EH (cell line): ENCODE data around the gene ATXN7L3.
"Not testable (repeated sequence)": the region's sequence is repeated elsewhere in the genome, so short reads cannot be mapped to it uniquely, and the experiment has no call there.

ENCODE experiments used
- DNase-seq: peaks from one replicate; pipeline ENCODE4 v3.0.0-alpha.2; 2015; ENCODE audit warnings: low read depth

Gene ATXN7L3

DNA sequence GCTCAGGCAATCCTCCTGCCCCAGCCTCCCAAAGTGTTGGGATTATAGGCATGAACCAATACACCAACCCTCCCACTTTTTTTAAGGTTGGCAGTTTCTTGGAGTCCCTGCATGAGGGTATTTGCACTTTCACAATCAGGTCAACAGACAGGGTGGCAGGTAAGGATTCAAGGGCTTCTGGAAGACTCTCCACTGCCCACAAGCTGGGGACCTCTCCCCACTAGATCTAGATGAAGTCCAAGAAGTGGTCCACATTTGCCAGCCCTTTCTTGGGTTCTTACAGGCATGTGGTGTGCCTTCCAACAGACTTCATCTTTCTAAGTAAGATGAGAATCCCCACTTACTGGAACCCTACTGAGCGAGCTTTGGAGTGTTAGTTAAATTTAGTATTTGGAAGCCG is 25.3 kb downstream of the ATXN7L3 start:
- no peak for DNase-seq

DNA sequence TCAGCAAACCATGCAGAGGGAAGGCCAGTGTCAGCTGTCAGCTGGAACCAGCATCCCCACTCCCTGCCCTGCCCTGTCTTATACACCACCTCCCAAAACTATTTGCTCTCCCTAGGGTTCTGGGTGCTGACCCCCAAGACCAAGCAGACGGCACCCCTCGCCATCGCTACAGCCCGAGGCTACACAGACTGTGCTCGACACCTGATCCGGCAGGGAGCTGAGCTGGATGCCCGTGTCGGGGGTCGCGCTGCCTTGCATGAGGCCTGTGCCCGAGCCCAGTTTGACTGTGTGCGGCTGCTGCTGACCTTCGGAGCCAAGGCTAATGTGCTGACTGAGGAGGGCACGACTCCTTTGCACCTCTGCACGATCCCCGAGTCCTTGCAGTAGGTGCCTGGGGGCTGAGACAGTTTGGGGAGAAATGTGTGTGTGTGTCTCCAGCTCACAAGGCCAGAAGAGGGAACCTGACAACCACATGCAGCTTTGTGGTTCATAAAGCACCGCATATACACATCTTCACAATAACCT is 27.7 kb downstream of the ATXN7L3 start:
- DNase-seq = no peak

DNA sequence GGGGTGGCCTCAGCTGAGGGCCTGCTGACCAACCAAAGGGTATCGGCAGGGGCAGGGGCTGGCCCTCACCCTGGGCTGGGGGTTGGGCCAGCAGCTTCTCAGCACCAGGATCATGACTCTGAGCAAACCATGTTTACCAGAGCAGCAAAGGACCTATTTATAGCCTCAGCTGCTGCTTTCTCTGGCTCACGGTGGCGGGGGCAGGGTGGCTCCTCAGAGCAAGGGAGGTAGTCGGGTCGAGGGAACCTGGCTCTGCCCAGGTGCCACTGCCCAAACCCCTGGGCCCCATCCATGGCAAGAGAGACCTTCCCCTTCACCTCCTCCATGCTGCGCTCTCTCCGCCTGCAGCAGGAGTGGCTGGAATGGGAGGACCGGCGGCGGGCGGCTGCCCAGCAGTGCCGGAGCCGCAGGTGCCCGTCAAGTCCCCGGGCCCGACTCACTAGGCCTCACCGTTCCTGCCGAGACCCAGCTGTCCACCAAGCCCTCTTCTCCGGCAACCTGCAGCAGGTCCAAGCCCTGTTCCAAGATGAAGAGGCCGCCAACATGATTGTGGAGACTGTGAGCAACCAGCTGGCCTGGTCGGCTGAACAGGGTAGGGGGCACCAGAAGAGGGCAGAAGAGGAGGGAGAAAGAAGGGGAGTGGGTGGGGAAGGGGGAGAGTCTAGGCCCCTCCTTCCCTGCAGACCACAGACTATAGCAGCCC is 29.0 kb downstream of the ATXN7L3 start, which contains the start of gene ASB16:
Gene ASB16, plus strand, starts transcription at position 206 of the 703 bp plus-strand sequence. Its CDS starts 86 bp downstream, at position 292.
- peak; percentile 61 for DNase-seq

DNA sequence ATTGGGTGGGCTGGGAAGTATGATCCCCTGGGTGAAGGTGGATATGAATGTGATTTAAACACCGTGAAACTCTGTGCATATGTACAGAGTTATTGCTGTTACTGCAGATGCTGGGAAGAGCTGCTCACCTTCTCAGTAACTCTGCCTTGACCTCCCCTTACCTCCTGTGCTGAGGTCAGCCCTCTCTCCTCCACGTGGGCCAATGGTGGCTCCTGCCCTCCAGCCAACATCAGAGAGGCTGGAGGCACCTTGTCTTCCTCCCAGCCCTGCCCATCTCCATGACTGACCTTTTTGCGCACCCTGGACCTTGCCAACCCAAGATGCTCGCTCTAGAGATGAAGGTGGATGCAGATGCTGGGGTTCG is 29.6 kb downstream of the ATXN7L3 start:
- DNase-seq = no peak

DNA sequence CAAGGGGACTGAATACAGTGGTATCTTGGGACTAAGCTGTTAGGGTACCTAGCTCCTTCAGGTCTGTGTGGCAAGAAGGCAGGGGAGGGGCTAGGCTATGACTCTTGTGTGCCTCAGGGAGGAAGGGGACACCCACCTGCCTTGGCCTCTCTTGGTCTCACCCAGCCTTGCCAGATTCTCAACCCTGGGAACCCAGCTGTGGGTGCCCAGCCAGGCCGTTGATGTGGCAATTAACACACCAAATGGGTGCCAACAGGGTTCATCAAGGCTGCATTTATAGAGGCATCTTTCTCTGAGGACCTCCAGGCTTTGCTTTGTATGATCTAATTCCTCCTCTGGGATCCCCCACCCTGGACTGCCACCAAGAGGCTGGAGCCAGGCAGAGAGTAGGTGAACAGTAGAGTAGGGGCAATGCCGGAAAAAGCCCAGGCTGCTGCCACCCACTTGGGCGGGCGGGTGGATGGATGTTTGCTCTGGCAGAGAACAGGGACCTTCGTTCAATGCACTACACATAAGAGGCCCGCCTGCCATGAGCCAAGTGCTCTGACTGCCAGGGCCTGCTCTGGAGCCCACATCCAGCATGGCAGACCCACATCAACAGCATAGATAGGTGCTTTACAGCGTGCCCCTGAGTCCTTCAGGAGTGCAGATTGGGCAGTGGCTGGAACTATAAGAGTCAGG is 32.4 kb downstream of the ATXN7L3 start:
- DNase-seq = no peak

DNA sequence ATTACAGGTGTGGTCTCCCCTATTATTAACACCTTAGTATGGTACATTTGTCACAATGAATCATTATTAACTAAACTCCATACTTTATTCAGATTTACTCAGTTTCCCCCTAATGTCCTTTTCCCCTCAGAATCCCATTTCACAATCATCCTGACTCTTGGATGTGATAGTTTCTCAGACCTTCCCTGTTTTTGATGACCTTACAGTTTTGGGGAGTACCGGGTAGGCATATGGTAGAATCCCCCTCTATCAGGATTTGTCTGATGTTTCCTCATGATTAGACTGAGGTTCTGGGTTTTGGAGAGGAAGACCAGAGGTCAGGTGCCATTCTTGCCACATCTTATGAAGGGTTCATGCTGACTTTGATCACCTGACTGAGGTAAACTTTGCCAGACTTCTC is 35.2 kb downstream of the ATXN7L3 start:
- DNase-seq = no peak

DNA sequence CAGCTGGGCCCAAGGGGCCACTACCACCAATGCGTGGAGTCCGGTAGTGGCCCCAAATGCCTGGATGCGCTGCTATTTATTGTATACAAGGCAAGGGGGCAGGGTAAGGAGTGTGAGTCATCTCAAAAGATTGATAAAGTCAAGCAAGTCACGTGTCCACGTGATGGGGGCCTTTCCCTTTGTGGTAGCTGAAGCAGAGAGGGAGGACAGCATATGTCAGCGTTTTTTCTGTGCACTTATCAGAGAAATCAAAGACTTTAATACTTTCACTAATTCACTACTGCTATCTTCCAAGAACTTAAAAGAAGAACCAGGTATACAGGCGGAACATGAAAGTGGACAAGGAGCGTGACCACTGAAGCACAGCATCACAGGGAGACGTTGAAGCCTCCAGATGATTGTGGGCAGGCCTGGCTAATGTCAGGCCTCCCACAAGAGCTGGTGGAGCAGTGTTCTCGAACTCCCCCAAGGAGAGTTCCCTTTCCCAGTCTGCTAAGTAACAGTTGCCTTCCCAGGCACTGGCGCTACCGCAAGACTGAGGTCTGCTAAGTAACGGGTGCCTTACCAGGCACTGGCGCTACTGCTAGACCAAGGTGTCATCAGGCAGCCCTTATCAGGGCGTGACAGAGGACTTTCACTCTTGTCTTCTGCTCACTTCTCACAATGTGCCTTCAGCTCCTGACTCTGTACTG is 40.0 kb downstream of the ATXN7L3 start:
- peak; percentile 22 for DNase-seq

DNA sequence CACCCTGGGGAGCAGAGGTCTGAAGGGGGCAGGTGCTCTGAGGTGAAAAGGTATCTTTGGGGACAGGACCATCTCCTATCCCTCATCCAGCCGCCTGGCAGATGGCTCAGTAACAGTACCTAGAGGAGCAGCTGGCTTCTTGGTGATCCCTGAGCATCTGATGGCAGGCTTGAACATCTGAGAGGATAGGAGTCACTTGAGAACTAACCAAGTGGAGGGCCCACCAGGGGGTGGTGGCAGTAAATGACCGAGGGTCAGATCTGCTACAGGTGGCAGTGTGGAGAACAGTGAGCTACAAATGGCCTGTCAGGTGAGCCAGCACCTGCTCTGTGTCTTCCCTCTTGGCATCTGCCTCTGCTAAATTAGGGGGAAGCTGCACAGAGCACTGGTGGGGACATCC is 44.2 kb downstream of the ATXN7L3 start:
- no peak for DNase-seq

DNA sequence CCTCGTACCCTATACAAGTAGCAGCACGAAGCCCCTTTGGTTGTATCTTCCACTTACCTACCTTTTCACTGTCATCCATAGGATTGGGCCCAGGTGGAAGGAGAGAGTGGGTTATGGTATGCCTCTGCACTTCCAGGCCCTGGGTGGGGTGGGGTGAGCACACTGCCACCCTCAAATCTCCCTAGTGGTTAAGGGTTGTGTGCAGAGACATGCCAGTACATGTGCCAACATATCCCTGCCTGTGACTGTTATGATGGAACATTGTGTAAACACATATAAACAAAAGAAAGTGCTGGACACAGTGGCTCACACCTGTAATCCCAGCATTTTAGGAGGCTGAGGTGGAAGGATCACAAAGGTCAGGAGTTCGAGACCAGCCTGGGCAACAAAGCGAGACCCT is 46.8 kb downstream of the ATXN7L3 start:
- DNase-seq = no peak

DNA sequence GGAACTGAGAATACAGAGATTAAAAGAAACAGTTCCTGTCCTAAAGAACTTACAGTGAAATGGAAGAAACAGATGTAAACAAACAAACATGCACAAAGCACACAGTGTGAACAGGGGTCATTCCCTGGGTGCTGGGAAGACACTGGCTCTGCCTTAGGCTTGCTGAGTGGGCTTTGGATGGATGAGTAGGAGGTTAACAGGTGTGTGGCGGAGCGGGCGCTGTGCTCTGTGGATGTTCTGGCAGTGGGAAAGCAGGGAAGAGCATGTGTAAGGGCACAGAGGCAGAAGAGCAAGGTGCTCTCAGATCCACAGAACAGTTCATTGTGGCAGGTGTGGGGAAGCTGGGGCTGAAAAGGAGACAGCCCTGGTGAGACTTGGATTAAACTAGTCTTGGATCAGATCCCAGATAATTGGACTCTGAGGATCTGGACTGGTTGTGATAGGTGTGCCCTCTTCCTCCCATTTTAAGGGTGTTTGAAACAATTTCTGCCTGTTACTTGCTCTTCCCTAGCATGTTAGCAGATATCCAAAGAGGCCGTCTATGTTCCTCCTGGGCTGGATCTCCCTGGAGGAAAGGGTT is 49.8 kb downstream of the ATXN7L3 start:
- DNase-seq = no peak

DNA sequence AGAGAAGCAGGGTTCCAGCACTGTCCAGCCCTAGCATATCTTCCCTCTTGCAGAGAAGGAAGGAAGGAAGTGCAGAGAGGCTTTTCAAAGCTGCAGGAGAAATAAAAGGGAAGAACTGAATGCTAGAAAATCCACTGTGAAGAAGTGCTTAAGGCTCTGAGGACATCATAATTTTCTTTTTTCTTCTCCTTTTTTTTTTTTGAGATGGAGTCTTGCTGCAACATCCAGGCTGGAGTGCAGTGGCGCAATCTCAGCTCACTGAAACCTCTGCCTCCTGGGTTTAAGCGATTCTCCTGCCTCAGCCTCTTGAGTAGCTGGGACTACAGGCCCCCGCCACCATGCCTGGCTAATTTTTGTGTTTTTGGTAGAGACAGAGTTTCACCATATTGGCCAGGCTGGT is 50.6 kb downstream of the ATXN7L3 start:
- DNase-seq = not testable (repeated sequence)

DNA sequence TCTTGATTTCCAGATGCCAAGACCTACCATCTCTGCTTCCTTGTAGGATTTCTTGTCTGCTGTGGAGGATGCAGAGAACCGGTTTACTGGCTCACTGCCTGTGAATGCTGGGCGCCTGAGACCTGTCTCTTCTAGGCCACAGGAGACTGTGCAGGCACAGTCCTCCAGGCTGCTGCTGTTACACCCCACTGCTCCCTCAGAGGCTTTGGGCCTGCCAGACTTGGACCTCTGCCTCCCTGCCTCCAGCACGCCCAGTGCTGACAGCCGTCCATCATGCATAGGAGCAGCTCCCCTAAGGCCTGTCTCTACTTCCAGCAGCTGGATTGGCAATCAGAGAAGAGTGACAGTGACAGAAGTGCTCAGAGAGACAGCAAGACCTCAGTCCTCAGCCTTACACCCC is 51.9 kb downstream of the ATXN7L3 start:
- DNase-seq = no peak

DNA sequence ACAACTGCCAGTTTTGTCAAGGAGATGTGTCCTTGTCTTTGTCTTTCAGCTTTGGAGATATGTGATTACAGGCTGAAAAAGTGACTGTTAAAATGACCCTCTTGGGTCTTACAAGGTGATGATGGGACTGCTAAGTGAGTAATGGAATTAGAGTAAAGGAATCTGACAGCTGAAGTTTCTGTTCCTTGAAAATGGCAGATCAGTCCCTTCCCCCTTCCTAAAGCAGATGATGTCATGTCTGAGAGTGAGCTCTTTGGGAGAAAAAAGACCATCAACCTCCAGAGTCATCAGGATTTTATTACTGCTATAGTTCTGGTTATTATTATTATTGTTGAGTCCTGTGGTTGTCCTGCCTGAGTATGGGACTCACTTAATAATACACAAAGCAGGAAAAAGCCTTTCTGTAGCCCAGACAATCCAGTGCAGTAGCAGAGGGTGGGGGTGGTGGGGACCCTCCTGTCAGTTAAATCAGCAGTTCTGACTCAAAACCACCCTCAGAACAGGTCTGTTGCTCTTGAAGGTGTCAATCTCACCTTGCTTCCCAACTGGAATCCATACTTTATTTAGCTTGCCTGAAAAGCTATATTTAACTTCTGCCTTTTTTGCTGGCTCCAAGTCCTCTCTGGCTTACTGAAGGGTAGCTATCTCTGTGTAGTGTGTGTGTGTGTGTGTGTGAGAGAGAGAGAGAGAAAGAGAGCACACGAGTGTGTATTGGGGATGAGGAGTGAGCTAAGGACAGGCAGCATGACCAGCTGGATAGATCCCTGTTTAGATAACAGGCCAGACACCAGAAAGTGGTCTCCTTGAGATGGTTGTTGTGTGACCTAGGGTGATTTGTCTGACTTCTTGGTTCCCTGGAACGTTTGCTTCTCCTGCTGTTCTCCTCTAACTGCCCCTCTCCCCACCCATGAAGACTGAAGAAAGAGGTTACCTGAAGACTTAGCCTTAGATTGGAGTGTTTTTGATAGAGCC is 53.0 kb downstream of the ATXN7L3 start:
- DNase-seq = no peak

DNA sequence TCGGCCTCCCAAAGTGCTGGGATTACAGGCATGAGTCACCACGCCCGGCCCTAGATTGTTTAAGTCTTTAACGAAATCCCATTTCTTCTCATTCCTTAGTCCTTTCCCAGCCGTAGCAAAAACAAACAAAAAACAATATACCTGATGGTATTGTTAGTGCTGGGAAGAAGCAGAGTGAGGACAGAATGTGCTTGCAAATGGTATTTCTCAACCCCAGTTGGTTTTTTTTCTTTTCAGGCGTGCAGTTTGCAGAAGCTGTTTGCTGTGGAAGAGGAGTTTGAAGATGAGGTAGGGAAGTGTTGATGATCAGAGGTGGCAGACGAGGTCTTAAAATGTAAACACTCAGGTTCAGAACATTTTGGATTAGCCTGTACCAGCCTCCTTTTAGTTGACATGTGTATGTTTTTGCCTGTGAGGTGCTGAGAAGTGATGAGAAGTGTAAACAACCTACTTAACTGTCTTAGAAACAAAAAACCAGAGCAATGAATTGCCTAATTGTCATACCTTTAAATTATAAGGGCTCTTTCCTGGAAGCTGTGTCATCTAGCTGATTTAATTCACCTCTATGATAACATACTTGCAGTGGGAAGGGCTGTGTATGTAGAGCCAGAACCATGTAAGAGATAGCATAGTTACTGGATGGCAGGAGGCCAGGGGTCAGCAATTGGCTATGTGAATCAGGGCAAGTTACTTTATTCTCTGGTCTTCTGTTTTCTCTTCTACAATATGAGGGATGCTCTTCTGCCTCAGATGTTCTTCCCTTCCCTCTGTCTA is 54.5 kb downstream of the ATXN7L3 start:
- DNase-seq = no peak

DNA sequence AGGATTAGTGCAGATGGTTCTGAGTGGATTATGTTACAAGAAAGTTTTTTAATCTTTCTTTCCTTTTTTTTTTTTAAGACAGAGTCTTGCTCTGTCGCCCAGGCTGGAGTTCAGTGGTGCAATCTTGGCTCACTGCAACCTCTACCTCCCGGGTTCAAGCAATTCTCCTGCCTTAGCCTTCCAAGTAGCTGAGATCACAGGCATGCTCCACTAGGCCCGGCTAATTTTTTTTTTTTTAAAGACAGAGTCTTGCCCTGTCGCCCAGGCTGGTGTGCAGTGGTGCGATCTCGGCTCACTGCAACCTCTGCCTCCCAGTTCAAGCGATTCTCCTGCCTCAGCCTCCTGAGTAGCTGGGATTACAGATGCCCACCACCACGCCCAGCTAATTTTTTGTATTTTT is 55.8 kb downstream of the ATXN7L3 start:
- not testable (repeated sequence) for DNase-seq
